Measurements from ENCODE around the gene MTUS2.

DNA sequence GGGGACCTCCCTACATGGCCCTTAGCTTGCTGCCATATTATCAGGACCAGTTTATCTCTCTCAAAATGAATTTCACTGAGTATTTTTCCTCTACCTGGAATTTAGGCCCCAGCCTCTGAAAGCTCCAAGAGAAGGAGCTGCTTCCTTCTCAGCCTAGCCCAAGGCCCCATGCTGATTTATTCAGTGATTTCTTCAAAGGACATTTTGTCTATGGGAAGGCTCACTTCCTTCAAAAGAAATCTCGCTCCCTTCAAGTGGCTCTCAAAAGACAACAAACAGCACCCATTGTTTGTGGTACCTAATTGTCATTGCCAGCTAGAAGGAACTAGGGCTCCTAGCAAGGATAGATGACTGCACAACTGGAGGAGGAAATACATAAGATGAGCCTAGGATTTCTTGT, 602.9 kb downstream of the MTUS2 start:
- TF ChIP-seq, protein P1, sequence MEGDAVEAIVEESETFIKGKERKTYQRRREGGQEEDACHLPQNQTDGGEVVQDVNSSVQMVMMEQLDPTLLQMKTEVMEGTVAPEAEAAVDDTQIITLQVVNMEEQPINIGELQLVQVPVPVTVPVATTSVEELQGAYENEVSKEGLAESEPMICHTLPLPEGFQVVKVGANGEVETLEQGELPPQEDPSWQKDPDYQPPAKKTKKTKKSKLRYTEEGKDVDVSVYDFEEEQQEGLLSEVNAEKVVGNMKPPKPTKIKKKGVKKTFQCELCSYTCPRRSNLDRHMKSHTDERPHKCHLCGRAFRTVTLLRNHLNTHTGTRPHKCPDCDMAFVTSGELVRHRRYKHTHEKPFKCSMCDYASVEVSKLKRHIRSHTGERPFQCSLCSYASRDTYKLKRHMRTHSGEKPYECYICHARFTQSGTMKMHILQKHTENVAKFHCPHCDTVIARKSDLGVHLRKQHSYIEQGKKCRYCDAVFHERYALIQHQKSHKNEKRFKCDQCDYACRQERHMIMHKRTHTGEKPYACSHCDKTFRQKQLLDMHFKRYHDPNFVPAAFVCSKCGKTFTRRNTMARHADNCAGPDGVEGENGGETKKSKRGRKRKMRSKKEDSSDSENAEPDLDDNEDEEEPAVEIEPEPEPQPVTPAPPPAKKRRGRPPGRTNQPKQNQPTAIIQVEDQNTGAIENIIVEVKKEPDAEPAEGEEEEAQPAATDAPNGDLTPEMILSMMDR (IDR thresholded peaks at IDR 0.05) = no peak
- no peak for TF ChIP-seq POLR2A (IDR thresholded peaks at IDR 0.05)

Measured in suprapubic skin (tissue), 3 donors.